Epidermal melanocyte (primary cell): ENCODE data around the gene SMURF1.
"Not testable (repeated sequence)": the region's sequence is repeated elsewhere in the genome, so short reads cannot be mapped to it uniquely, and the experiment has no call there.

Experiments
- DNase-seq: peaks from one replicate; pipeline ENCODE4 v3.0.0; 2011; ENCODE audit warnings: low spot score; ENCODE audit not compliant: insufficient read length

SMURF1 gene

GRCh38 chr7:99121496-99122021, 22.3 kb downstream of the SMURF1 start:
- DNase-seq, result no peak

DNA sequence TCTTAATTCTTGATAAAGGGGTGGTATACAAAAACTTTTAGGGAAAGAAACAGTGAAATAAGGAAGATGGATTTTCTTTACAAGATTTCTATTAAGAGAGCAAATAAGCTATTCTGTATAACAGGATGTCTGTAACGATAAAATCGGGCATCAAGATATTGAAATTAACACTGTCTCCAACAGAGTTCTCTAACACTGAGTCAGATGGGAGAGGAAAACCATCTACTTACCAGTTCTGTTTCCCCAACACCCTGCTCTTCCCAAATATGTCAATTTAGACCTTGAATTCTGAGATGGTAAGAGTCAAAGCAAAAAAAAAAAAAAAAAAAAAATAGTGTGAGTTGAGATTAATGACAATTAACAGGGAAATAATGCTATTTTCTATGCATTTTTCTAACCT, 23.0 kb downstream of the SMURF1 start:
- DNase-seq, result no peak

DNA sequence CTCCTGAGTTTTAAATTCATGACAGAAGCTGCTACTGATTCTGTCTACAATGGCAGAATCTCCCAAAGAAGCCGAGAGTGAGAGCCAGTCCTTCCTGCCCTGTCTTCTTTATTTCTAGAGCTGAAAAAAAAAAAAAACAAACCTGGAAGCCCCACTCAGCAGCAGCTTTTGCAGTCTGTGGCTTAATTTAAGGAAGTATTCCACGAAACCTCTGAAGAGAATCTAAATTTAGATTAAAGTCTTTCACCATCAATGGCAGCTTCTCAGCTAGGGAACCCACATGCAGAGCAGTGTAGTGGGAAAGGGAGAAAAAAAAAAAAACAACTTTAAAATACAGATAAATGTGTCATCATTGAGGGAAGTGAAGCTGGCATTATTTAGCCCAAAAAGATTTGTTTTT, 23.4 kb downstream of the SMURF1 start:
- DNase-seq, result no peak

DNA sequence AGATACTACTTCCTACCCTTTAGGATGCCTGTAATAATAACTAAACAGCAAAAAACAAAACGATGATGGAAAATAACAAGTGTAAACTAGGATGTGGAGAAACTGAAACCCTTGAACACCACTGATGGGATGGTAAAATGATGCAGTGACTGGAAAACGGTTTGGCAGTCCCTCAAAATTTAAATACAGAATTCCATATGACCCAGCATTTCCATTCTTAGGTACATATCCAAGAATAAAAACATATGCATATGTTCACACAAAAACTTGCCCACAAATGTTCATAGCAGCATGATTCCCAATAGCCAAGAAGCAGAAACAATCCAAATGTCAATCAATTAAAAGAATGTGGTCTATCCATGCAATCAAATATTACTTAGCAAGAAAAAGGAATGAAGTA, 25.8 kb downstream of the SMURF1 start:
- DNase-seq, result no peak

DNA sequence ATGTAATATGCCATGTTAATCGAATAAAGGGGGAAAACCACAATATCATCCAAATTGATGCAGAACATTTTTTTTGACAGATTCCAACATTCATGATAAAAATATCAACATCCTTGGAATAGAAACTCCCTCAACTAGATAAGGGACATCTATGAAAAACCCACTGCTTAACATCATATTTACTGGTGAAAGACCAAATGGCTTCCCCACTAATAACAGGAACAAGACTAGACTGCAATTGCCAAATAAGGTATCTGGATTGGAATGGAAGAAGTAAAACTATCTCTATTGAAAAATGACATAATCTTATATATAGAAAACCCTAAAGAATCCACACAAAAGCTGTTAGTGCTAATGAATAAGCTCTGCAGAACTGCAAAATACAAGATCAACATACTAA, 27.8 kb downstream of the SMURF1 start:
- DNase-seq, result no peak

GRCh38 chr7:99115379-99115778, 28.5 kb downstream of the SMURF1 start:
- DNase-seq, result no peak

DNA sequence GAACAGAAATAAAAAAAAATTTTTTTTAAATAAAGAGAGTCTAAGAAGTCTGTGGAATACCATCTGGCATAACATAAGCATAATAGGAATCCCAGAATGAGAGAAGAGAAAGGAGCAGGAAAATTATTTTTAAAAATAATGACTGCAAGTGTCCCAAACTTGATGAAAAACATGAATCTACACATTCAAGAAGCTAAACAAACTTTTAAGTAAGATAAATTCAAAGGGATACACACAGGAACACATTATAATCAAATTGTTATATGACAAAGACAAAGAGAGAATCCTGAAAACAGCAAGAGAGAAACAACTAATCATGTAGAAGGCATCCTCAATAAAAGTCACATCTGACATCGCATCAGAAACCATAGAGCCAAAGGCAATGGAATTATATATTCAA, 30.9 kb downstream of the SMURF1 start:
- no peak for DNase-seq

GRCh38 chr7:99112097-99112496, 31.8 kb downstream of the SMURF1 start:
- DNase-seq, result no peak

DNA sequence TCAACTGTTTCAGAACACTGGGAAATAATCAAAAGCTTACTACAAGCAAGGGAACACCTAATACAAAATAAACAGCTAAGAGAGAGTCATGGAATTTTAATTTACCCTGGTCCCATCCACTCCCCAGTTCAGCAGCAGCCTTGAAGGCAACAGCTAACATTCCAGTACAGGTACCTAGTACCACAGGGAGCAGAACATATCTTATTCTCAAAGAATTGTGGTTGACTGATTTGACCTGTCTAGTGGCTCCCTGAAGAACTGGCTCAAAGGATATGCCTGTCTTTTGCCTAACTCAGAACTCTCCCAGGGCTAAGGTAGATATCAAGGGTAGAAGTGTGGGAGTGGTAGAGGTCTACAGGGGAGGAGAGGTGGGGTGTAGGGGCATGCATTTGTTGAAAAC, 32.3 kb downstream of the SMURF1 start:
- no peak for DNase-seq

DNA sequence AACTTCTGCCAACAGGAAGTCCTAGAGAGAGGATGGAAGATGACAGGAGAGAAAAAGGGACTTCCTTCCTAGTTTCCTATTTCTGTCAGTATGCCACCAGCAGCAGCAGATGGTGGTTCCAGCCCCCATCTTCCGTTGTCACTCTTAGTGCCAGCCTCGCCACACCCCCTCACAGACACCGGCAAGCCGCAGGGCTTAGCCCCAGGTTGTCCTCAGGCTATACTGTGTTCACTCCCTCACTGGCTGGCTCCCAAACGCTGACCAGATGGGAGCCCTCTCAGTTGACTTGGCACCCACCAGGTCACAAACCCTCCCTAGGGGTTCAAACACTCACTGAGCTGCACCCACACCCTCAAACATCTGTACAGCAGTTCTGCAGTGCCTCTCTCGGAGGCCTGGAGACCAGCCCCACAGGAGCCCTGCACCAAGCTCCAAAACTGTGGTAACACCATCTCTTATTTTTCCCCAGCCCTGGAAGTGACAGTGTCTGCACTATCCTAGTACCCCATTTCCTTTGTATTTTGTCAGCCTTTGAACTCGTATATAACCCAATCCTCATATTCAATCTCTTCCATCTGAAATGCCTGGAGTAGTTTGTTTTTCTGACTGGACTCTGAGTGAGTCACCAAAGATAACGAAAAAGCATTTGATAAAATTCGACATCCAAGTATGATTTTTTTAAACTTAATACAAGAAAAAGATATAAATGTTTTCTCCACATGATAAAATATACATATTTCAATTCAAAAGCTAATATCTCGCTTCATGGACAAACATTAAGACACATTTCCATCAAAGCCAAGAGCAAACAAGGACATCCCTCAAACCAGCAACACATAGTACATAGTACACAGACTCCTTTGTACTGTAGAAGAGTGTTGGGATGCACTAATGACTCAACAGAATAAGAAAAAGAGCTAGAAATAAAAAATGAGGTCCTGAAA, 34.5 kb downstream of the SMURF1 start:
- DNase-seq, result no peak

GRCh38 chr7:99108613-99109012, 35.3 kb downstream of the SMURF1 start:
- no peak for DNase-seq

GRCh38 chr7:99106821-99107241, 37.1 kb downstream of the SMURF1 start:
- DNase-seq, result no peak

DNA sequence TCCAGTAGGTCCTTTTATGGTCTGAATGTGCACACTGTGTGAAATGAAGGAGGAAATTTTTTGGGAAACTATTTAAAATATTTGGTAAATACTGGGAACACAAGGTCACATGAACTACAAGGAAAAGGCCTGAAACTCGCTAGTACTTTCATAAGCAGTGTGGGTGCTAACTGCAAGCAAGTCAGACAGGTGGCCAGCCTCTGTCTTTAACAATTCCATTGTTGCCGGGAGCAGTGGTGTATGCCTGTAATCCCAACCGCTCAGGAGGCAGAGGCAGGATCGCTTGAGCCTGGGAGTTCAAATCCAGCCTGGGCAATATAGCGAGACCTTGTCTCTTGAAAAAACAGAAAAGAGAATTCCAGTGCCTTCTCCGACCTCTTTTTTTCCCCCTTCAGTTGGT, 37.5 kb downstream of the SMURF1 start:
- DNase-seq, result no peak

DNA sequence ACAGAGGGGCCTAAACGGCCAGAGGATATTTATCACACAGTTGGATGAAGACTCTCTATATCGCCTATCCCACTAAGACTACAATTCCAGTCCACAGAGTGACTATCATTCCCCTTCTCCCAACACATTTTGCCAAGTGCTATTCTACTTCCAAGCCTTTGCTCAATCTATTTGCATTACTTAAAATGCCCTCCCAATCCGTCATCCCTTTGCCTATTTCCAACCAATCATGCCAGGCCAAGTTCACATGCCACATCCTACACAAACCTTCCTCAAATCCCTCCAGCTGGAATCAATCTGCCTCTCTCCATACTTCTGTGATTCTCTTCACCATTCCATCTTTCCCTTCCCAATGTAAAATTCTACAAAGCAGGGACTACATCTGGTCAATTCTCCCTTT, 38.2 kb downstream of the SMURF1 start:
- DNase-seq, result no peak

DNA sequence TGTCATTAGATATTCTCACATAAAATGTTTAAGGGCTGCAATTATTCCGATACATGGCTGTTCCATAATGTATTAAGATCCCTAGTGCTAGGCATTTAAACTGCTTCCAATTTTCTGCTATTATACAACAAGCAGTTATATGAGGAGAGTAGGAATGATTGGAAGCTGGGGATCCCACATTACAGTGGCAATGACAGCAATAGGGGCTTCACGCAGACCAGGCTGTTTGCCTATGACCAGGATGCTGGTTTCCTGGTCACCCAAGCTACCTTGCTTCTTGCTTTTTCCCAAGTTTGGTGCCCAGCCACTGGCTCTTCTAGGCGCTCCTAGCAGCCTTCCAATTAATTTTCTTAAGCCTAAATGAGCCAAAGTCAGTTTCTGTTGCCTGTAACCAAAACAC, 39.3 kb downstream of the SMURF1 start:
- no peak for DNase-seq

DNA sequence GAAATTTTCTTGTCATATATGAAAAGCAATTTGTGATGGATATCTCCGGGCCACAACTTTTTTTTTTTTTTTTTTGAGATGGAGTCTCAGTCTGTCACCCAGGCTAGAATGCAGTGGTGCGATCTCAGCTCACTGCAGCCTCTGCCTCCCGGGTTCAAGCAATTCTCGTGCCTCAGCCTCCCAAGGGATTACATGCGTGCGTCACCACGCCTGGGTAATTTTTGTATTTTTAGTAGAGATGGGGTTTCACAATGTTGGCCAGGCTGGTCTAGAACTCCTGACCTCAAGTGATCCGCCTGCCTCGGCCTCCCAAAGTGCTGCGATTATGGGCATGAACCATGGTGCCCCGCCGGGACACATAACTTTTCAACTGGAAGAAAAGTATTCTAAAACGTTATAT, 40.1 kb downstream of the SMURF1 start:
- DNase-seq, result not testable (repeated sequence)

- no peak for DNase-seq
Observed at GRCh38 chr7:99102809-99103690, 40.9 kb downstream of the SMURF1 start.

GRCh38 chr7:99102361-99102760, 41.5 kb downstream of the SMURF1 start:
- DNase-seq, result no peak

DNA sequence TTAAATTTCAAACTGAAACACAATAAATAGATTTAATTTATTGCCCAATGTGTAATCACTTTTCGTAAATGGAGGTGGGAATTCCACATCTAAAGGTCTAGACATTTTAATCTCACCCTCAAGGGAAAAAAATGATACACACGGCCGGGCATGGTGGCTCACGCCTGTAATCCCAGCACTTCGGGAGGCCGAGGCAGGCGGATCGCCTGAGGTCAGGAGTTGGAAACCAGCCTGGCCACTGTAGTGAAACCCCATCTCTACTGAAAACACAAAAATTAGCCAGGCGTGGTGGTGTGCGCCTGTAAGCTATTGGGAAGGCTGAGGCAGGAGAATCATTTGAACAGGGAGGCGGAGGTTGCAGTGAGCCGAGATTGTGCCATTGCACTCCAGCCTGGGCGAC, 42.4 kb downstream of the SMURF1 start:
- not testable (repeated sequence) for DNase-seq

DNA sequence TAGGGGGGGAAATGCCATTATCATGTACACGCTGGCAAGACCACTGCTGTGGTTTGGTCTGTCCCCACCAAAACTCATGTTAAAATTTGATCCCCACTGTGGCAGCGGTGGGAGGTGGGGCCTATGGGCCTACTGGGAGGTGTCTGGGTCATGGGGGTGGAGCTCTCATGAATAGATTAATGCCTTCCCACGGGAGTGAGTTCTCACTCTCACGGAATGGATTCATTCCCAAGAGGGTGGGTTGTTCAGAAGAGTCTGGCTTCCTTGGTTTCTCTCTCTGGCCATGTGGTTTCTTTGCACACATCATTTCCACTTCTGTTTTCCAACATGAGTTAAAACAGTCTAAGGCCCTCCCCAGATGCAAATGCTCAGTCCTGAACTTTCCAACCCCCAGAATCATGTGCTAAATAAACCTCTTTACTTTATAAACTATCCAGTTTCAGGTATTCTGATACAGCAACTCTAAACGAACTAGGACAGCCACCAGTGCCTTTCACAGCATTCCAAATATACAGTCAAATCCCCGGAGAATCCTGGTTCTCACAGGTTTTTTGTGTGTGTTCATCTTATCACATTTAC, 44.3 kb downstream of the SMURF1 start:
- no peak for DNase-seq

- peak; percentile 52 for DNase-seq
Observed at GRCh38 chr7:99098824-99099498, 44.9 kb downstream of the SMURF1 start.
